ENCODE data around the gene MYBL2. TPM values are rescaled to one million over a fixed set of nuclear protein-coding genes. Genes with fewer than 3 reads are reported as not detected.

The MYBL2 gene
- polyA plus RNA-seq, 1 donor, result 12.1 TPM

DNA sequence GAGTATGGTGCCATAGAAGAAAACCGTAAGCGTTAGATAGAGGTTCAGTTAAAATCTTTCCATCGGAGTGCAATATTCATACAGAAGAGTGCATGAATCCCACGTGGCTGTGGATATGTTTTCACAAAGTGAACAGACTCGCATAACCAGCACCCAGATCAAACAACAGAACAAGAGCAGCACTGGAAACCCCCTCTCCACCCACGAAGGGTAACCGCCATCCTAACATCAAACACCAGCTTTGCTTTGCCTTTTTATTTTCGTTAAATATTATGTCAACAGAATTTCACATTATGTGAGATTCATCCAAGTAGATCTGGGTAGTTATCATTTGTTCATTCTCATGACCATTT lies 55.2 kb downstream of the MYBL2 start:
- DNase-seq (ENCODE audit: low read depth), result no peak

GRCh38 chr20:43723186-43723585 lies 56.3 kb downstream of the MYBL2 start:
- no peak for DNase-seq (ENCODE audit: low read depth)

DNA sequence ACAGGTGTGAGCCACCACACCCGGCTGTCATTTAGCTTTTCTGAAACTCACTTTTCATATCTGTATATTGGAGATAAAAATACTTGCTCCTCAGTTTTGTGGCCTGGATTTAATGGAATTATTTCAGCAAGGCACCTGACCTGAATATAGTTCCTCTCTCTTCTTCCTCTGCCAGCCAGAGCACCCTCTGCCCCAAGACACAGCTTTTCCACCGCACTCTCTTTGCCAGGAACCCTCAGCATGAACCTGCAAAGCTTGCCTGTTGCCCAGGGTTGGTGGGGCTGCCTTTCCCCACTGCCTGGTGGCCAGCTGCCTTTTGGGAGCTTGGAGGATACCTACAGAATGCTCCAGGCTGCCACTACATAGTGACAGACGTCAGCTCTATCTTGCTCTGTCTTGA lies 56.8 kb downstream of the MYBL2 start:
- DNase-seq (ENCODE audit: low read depth), result no peak

DNA sequence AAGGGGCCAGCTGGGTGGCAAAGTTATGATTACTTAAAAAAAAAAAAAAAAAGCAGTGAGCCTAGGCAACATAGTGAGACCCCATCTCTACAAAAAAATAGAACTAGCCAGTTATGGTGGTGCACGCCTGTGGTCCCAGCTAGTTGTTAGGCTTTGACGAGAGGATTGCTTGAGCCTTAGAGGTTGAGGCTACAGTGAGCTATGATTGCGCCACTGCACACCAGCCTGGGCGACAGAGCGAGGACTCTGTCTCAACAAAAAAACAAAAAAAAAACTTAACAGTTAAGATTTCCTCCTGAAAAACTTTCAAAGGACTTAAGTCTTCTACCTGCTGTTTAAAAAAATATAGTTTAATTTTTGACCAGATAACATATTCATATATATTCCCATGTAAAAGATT lies 57.5 kb downstream of the MYBL2 start:
- DNase-seq (ENCODE audit: low read depth), result no peak

DNA sequence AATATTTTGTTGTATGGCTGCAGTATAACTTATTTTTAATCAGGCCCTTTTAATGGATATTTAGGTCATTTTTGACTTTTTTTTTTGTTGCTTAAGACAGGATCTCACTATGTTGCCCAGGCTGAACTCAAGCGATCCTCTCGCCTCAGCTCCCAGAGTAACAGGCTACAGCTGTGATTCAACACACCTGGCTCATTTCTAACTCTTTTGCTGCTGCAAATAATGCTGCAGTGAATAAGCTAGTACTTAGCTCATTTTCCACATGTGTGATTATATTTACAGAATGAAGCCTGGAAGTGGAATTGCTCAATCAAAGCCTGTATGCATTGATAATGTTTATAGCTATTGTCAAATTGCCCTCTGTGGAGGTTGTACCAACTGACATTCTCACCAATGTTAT lies 58.8 kb downstream of the MYBL2 start:
- no peak for DNase-seq (ENCODE audit: low read depth)

DNA sequence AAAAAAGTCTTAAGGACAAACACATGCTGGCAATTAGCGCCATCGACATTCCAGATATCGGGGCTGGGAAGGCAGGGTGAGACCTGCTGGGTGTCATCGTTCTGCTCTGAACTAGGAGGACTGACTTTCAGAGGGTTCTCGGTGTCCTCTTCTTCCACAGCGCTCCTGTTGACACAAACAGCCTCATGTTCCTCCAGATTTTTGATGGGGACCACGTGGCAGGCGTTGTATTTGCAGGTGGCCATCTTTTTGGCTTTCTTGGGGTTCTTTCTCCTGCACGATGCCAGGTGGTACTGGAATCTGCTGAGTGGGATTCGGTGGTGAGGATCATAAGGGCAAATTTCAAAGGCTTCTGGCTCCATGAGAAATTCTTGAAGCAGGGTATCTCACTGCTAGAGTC lies 59.4 kb downstream of the MYBL2 start:
- DNase-seq (ENCODE audit: low read depth), result no peak

DNA sequence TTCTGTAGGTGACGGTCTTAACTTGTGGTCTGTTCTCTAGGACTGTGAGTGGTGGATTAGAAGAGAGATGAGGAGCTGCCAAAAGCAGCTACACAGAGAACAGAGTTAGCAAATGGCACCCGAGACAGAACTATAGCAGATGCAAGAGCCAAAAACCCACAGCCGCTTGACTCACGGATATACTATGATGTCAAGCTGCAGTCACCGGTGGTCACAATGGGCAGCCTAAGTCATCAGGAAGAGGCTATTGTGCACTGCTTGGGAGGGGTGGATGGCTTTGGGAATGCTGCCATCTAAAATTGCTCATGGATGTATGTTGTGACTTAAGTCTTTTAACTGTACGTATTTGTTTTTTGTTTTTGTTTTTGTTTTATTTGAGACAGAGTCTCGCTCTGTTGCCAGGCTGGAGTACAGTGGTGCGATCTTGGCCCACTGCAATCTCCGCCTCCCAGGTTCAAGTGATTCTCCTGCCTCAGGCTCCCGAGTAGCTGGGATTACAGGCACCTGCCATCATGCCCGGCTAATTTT lies 60.0 kb downstream of the MYBL2 start, which contains the start of gene GTSF1L:
TSS of gene GTSF1L (minus strand) at position 192 of the 528 bp plus-strand sequence. CDS start 308 bp downstream, outside the sequence.
- no peak for DNase-seq (ENCODE audit: low read depth)

DNA sequence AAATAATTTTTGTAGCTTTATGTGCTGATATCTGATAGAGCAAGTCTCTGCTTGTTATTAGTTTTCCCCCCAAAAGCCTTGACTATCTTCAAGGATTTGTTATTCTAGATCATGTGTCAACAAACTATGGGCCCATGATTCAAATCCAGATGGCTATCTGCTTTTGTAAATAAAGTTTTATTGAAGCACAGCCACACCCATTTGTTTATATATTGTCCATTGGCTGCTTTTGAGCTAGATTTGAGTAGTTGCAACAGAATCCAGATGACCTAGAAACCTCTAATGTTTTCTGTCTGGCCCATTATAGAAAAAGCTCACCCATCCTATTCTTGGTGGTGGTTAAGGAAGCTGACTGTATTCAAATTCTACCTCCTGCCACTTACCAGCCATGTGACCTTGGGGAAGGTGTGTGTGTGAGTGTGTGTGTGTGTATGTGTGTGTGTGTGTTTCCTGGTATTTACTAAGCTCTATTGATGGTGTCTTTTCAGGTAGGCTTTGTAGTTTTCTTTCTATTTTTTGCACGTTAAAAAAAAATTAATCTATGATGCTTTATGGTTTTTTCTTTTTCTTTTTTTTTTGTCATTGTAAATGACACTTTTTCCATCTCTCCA lies 61.2 kb downstream of the MYBL2 start:
- no peak for DNase-seq (ENCODE audit: low read depth)

GRCh38 chr20:43728686-43729255 lies 61.9 kb downstream of the MYBL2 start:
- DNase-seq (ENCODE audit: low read depth), result no peak

- DNase-seq (ENCODE audit: low read depth), result no peak
Observed at GRCh38 chr20:43731469-43731868, 64.6 kb downstream of the MYBL2 start.

GRCh38 chr20:43731927-43732326 lies 65.0 kb downstream of the MYBL2 start:
- no peak for DNase-seq (ENCODE audit: low read depth)

DNA sequence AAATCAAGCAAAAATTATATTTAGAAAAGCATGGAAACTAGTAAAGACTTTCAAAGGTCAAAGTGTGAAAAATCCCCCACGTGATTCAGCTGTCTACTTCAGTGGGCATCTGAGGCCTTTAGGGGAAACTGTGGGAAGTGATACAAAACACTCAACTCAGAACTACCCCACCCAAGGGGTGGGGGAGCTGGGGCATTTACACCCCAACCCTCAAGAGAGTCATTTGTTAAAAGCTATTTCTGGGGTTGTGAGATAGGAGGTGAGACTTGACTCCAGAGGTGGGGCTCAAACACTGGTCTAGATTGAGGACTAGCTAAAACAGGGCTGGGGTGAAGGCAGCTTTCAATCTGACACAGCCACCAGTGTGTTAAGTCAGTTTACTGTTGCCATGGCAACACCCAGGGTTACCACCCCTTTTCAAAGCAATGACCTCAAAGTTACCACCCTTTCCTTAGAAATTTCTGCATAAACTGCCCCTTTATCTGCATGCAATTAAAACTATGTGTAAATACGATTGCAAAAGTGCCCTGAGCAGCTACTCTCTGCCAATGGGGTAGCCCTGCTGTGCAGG lies 69.8 kb downstream of the MYBL2 start:
- DNase-seq (ENCODE audit: low read depth), result no peak

- no peak for DNase-seq (ENCODE audit: low read depth)
Observed at GRCh38 chr20:43737925-43738324, 71.0 kb downstream of the MYBL2 start.

DNA sequence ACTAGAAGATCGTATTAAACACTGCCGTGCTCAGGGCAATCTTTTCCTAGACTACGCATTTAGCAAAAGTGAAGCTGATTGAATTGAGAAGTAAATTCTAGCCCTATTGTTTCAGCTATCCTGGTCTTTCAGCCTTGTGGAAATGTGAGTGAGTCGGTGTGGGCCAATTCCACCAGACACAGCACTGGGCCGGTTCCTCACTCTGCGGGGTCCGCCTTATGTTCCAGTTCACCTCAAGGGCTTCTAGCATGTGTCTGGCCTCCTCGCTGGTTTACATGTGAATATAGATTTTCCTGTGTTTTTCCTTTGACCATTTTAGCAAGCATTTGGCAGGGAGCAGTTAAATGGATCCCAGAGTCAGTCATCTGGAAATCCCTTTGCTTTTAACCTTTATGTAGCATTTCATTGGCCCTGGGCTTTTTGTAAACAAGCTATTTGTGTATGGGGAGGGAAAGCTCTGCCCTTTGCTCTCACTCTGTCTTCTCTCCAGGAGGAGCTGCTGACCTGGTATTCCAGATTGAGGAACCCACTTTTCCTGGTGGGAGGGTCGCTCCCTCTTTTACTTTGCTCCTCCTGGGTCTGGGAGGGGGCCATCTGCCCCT lies 72.3 kb downstream of the MYBL2 start:
- DNase-seq (ENCODE audit: low read depth), result no peak

DNA sequence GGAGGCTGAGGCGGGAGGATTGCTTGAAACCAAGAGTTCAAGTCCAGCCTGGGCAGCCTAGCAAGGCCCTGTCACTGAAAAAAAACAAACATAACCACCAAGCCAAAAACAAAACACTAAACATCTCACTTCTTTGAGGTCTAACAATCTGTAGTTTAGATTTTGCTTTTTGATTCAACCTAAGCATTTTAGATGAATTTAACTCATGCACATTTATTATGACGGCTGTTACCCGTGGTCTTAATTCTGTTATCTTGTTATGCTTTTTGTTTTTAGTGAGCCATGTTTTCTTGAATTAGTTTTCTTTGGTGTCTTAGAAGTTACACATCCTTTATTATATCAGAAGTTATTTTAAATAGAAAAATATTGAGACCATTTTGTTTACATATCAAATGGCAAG lies 73.7 kb downstream of the MYBL2 start:
- no peak for DNase-seq (ENCODE audit: low read depth)

GRCh38 chr20:43744151-43744611 lies 77.3 kb downstream of the MYBL2 start:
- no peak for DNase-seq (ENCODE audit: low read depth)

- no peak for DNase-seq (ENCODE audit: low read depth)
Observed at GRCh38 chr20:43744966-43745730, 78.2 kb downstream of the MYBL2 start.

DNA sequence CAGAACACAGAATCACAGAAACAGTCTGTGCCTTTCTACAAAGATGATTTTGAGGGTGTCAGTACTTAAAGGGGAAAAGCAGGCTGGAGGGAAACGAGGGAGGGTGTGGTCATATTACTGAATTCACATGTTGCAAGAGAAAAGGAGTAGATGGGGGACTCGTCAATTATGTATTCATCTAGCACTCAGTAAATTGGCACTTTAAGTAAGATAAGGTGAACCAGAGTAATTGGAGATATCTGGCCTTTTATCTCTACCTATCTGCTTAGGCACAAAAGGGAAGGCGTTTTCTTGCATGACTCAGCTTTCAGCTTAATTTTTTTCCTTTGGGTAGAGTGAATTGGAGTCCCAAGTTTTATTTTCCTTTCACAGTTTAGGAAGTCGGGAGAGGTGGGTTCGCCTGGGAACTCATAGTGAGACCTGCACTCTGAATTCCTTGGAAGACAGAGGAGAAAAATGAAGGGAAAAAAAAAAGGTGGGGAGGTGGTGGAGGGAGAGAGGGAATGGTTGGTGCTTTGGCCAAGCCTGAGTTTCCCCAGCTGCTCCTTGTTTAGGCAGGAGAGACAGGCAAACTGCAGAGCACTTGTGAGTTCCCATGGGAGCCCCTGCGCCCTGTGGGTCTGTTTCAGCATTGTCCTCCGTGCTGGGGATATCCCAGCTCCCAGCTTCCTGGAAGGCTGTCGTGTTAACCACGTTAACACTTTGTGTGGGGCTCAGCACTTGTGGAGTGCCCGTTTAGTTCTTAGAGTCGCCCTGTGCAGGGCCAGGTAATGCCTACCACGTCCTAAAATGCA lies 79.6 kb downstream of the MYBL2 start:
- no peak for DNase-seq (ENCODE audit: low read depth)

DNA sequence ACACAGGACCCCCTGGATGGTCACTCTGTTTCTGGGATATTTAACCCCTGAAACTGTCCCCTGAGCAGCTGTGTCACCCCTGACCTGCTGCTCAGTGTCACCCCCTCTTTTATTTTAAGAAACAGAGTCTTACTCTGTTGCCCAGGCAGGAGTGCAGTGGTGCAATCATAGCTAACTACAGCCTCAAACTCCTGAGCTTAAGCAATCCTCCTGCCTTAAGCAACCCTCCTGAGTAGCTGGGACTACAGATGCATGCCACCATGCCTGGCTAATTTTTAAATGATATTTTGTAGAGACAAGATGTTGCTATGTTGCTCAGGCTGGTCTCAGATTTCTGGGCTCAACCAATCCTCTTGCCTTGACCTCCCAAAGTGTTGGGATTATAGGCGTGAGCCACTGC lies 81.4 kb downstream of the MYBL2 start:
- DNase-seq (ENCODE audit: low read depth), result no peak

DNA sequence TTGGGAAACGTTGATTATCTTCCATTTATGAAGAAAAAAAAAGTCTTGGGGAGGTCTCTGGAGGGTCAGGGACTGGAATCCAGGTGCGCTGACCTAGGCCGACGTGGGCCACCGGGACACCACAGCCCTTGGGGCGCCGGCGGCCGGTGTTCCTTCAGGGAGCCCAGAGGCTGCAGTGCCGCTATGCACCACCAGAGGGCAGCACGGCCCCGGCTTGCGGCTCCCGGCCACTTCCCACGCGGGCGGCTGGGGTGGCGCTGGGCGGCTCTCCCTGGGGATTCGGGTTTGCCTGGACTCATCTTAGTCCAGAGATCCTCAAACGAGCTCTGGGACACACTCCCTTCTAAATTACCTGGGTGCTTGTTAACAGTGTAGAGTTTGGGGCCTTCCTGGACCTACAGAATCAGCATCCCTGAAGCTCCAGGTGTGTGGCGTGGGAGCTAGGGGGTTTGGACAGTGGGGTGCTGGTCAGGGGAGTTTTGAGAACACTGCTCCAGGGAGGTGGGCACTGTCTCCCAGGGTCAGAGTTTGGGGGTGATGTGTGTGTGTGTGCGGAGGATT lies 82.9 kb downstream of the MYBL2 start:
- DNase-seq (ENCODE audit: low read depth), result no peak

- DNase-seq (ENCODE audit: low read depth), result no peak
Observed at GRCh38 chr20:43750774-43751166, 83.9 kb downstream of the MYBL2 start.
